Mononuclear cell (primary cell): ENCODE results near the gene SERPIND1. TPM values are rescaled to one million over a fixed set of nuclear protein-coding genes. Genes with fewer than 3 reads are reported as not detected.
"Not testable (repeated sequence)": the region's sequence is repeated elsewhere in the genome, so short reads cannot be mapped to it uniquely, and the experiment has no call there.

ENCODE experiments used
- H3K27me3 ChIP-seq: 2 replicates; pipeline ENCODE4 v1.6.0; 2011; ENCODE audit warnings: low read length, control low read depth; ENCODE audit not compliant: insufficient read depth
- H3K4me1 ChIP-seq: 2 replicates; pipeline ENCODE4 v1.5.1; 2011; ENCODE audit warnings: mild to moderate bottlenecking, low read length, control low read depth; ENCODE audit not compliant: insufficient read depth
- H3K4me3 ChIP-seq: 2 replicates; pipeline ENCODE4 v1.5.1; 2011; ENCODE audit warnings: mild to moderate bottlenecking, low read length, moderate library complexity
- H3K9me3 ChIP-seq: 2 replicates; pipeline ENCODE4 v1.5.1; 2011; ENCODE audit warnings: low read depth, mild to moderate bottlenecking, control low read depth, low read length
- total RNA-seq: library from RNA; depleted of rRNA; stranded (reverse); fragments of >200 nt; gene quantifications from one replicate; pipeline ENCODE4 v1.2.3, GENCODE V29; 2012

The SERPIND1 gene
- total RNA-seq, 1 donor: not detected

- Histone ChIP-seq H3K27me3 (no peaks in the 10 kb centered on the region), H3K4me1 (no peaks in the 10 kb centered on the region)
Observed at GRCh38 chr22:20805972-20806471, 32.1 kb downstream of the SERPIND1 start.

GRCh38 chr22:20807315-20807752 lies 33.4 kb downstream of the SERPIND1 start:
- Histone ChIP-seq H3K9me3 (no peaks in the 10 kb centered on the region), H3K4me3 (no peak overlapping the region), H3K27me3 (no peaks in the 10 kb centered on the region), H3K4me1 (no peaks in the 10 kb centered on the region)

More at GRCh38 chr22:20805972-20806471, 32.1 kb downstream of the SERPIND1 start:
- H3K4me3 ChIP-seq: no peak overlapping the region
- no peaks in the 10 kb centered on the region for H3K9me3 ChIP-seq

GRCh38 chr22:20808844-20809243 lies 34.9 kb downstream of the SERPIND1 start:
- no peaks in the 10 kb centered on the region for H3K27me3 ChIP-seq
- no peak overlapping the region for H3K4me3 ChIP-seq
- no peaks in the 10 kb centered on the region for H3K4me1 ChIP-seq
- H3K9me3 ChIP-seq: no peaks in the 10 kb centered on the region

- Histone ChIP-seq H3K27me3 (no peaks in the 10 kb centered on the region), H3K9me3 (no peaks in the 10 kb centered on the region), H3K4me3 (no peak overlapping the region), H3K4me1 (no peaks in the 10 kb centered on the region)
Observed at GRCh38 chr22:20809538-20810185, 35.7 kb downstream of the SERPIND1 start.

- no peaks in the 10 kb centered on the region for H3K9me3 ChIP-seq
- H3K4me1 ChIP-seq: no peaks in the 10 kb centered on the region
- no peak overlapping the region for H3K4me3 ChIP-seq
- H3K27me3 ChIP-seq: no peaks in the 10 kb centered on the region
Observed at GRCh38 chr22:20810645-20811044, 36.7 kb downstream of the SERPIND1 start.

GRCh38 chr22:20811171-20811570 lies 37.3 kb downstream of the SERPIND1 start:
- Histone ChIP-seq H3K9me3 (no peaks in the 10 kb centered on the region), H3K27me3 (no peaks in the 10 kb centered on the region), H3K4me1 (no peaks in the 10 kb centered on the region), H3K4me3 (no peak overlapping the region)

GRCh38 chr22:20811971-20812660 lies 38.2 kb downstream of the SERPIND1 start:
- Histone ChIP-seq H3K4me1 (no peaks in the 10 kb centered on the region), H3K4me3 (no peak overlapping the region), H3K9me3 (no peaks in the 10 kb centered on the region), H3K27me3 (no peaks in the 10 kb centered on the region)

GRCh38 chr22:20813056-20813455 lies 39.1 kb downstream of the SERPIND1 start:
- no peaks in the 10 kb centered on the region for H3K4me1 ChIP-seq
- H3K9me3 ChIP-seq: no peaks in the 10 kb centered on the region
- H3K4me3 ChIP-seq: no peak overlapping the region
- H3K27me3 ChIP-seq: no peaks in the 10 kb centered on the region

- Histone ChIP-seq H3K4me1 (no peaks in the 10 kb centered on the region), H3K9me3 (no peaks in the 10 kb centered on the region), H3K27me3 (no peaks in the 10 kb centered on the region), H3K4me3 (no peak overlapping the region)
Observed at GRCh38 chr22:20814221-20814808, 40.4 kb downstream of the SERPIND1 start.

GRCh38 chr22:20815477-20816050 lies 41.7 kb downstream of the SERPIND1 start:
- H3K4me1 ChIP-seq: no peaks in the 10 kb centered on the region
- no peaks in the 10 kb centered on the region for H3K27me3 ChIP-seq
- H3K9me3 ChIP-seq: no peaks in the 10 kb centered on the region
- H3K4me3 ChIP-seq: no peak overlapping the region

- no peaks in the 10 kb centered on the region for H3K27me3 ChIP-seq
- H3K9me3 ChIP-seq: no peaks in the 10 kb centered on the region
- no peak overlapping the region for H3K4me3 ChIP-seq
- H3K4me1 ChIP-seq: no peaks in the 10 kb centered on the region
Observed at GRCh38 chr22:20816559-20816958, 42.6 kb downstream of the SERPIND1 start.

- no peaks in the 10 kb centered on the region for H3K9me3 ChIP-seq
- no peak overlapping the region for H3K4me3 ChIP-seq
- no peaks in the 10 kb centered on the region for H3K27me3 ChIP-seq
- no peaks in the 10 kb centered on the region for H3K4me1 ChIP-seq
Observed at GRCh38 chr22:20818471-20818870, 44.6 kb downstream of the SERPIND1 start.

- no peaks in the 10 kb centered on the region for H3K4me1 ChIP-seq
- H3K4me3 ChIP-seq: no peak overlapping the region
- no peaks in the 10 kb centered on the region for H3K27me3 ChIP-seq
- H3K9me3 ChIP-seq: no peaks in the 10 kb centered on the region
Observed at GRCh38 chr22:20819471-20819870, 45.6 kb downstream of the SERPIND1 start.

GRCh38 chr22:20821717-20822239 lies 47.9 kb downstream of the SERPIND1 start:
- not testable (repeated sequence) for H3K4me3 ChIP-seq, H3K9me3 ChIP-seq, H3K4me1 ChIP-seq, H3K27me3 ChIP-seq

GRCh38 chr22:20822240-20822639 lies 48.3 kb downstream of the SERPIND1 start:
- Histone ChIP-seq H3K4me1 (no peaks in the 10 kb centered on the region), H3K27me3 (no peaks in the 10 kb centered on the region), H3K4me3 (no peak overlapping the region), H3K9me3 (no peaks in the 10 kb centered on the region)
